GM21737 (cell line): ENCODE measurements around the gene MRPL44.
"Not testable (repeated sequence)": the region's sequence is repeated elsewhere in the genome, so short reads cannot be mapped to it uniquely, and the experiment has no call there.

ENCODE experiments used
- ATAC-seq: cut with Tn5 transposase; IDR thresholded peaks from one replicate; pipeline ENCODE4 v1.9.1; 2021; ENCODE audit warnings: mild to moderate bottlenecking, moderate library complexity; ENCODE audit not compliant: unreplicated experiment

Gene MRPL44

DNA sequence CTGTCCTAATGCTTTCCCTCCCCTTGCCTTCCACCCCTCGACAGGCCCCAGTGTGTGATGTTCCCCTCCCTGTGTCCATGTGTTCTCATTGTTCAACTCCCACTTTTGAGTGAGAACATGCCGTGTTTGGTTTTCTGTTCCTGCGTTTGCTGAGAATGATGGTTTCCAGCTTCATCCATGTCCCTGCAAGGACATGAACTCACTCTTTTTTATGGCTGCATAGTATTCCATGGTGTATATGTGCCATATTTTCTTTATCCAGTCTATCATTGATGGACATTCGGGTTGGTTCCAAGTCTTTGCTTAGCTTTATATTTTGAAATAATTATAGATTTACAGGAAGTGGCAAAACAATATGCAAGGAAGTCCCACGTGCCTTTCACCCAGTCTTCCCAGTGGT lies 43.4 kb downstream of the MRPL44 start:
- ATAC-seq = not testable (repeated sequence)

DNA sequence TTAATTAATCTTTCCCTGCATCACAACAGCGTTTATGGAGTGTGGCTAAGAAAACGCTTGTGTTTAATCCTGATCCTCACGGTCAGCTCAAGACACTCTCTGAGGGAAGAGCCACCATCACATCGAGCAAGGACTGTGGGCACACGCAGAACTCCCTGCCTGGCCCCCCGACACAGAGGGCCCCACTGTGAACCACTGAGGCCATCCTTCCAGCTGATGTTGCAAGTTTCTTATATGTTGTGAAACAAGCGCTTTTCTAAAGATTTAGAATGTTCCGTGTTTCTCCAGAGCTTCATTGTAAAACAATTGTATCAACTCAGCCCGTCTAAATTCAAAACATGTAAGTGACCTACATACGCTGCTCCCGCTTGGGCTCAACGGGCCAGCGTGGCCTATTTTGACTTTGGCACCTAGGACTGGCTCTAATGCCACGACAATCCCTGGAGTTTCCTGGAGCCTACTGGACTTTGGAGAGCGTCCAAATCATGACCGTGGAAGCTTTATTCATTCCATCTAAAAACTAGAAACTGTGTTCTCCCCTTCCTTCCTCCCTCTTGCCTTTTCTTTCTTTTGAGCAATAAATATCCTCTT lies 46.9 kb downstream of the MRPL44 start:
- no peak for ATAC-seq

DNA sequence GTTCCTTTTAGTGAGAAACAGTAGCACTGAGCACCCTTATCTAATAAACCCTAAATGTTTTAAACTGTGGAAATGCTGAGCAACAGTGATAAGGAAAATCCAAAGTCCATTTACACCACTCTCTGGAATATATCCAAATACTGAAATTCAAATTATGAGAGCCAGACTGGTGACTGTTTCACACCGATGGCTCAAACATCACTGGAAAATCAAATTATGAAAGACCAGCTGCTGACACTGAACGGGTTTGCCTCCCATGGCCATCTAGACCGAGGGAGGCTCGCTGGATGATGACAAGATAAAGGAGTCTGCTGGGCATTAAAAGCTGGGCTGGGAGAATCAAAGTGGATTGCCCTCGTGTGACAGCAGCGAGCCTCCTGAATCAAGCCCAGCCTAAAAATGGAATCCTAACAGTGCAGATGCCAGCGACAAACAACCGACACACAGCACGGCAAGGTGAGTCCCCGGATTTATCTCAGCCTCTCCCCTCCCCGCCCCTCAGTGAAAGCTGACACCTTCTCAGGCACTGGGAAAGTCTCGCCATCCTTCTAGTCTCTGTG lies 51.5 kb downstream of the MRPL44 start:
- ATAC-seq = no peak

DNA sequence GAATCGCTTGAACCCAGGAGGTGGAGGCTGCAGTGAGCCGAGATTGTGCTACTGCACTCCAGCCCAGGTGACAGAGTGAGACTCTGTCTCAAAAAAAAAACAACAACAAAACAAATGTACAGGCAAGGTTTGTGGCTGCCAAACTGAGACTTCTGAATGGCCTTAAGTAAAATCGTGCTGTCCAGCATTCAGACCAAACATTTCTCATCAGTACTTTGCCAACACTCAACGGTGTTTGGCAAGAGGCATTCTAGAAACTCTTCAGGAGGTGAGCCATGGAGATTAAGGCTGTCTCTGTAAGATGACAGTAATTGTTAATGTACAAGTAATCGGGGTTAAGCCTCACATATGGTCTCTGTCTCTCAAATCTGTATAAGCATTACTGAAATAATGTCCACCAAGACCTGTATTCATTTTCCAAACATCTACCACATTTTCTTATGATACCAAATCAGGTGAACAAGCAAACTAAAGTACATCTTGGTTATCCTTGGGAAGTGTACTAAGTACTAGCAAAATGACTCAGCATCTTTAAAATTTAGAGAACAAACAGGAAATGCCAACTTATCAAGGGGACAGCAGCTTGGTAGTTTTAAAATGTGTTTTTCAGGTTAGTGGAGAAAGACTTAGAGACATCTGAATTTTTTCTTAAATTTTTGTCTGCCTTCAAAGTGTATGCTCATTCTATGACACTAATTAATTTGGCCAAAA lies 52.5 kb downstream of the MRPL44 start:
- ATAC-seq = no peak

DNA sequence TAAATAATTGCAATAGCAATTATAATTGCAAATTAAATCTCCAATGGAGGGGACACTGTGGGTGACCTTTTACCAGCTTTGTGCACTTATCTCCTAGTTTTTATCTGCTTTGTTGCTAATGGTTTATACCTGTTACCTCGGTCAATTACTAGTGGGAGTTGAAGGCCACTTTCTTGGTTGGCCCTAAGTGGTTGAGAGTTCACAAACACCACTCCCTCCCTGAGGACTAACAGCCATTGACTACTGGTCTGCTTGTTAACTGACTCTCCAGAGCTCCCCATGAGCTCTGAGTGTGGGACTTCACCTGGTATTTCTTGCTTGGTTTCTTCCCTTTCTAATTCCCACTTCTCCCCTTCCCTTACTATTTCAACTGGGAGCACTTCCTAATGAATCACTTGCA lies 54.6 kb downstream of the MRPL44 start:
- ATAC-seq = no peak

- ATAC-seq = no peak
Observed at GRCh38 chr2:224014336-224014735, 57.1 kb downstream of the MRPL44 start.

- no peak for ATAC-seq
Observed at GRCh38 chr2:224016963-224017362, 59.7 kb downstream of the MRPL44 start.
